Right cardiac atrium (tissue), 5 donors: Measurements from ENCODE around the gene HSF2. TPM values are rescaled to one million over a fixed set of nuclear protein-coding genes. Genes with fewer than 3 reads are reported as not detected.

Experiments used
- ATAC-seq, 2 donors: fragments of 200-7000 bp; cut with Tn5 transposase; one replicate each; pipeline versions ENCODE4 v1.8.0 to v1.9.1; 2020; ENCODE audit warnings: moderate library complexity in 2 of 2, mild to moderate bottlenecking in 1 of 2
- DNase-seq, 3 donors: peaks; one replicate each; pipeline ENCODE4 v3.0.0-alpha.2; 2020
- H3K27ac ChIP-seq: one replicate; pipeline ENCODE4 v1.5.1; 2013; ENCODE audit warnings: mild to moderate bottlenecking, low read length, control low read depth, moderate library complexity
- H3K27me3 ChIP-seq: one replicate; pipeline ENCODE4 v1.6.1; 2013; ENCODE audit not compliant: control insufficient read depth, insufficient read depth
- H3K4me1 ChIP-seq: one replicate; pipeline ENCODE4 v1.6.1; 2013; ENCODE audit warnings: low read length; ENCODE audit not compliant: control insufficient read depth, insufficient read depth
- H3K4me3 ChIP-seq: one replicate; pipeline ENCODE4 v1.5.1; 2013; ENCODE audit warnings: low read length, control low read depth
- H3K9me3 ChIP-seq: one replicate; pipeline ENCODE4 v1.6.1; 2013; ENCODE audit warnings: low read length; ENCODE audit not compliant: control insufficient read depth
- whole genome bisulfite sequencing: extraction: QIAGEN DNeasy Blood & Tissue Kit; methylation state at CpG from one replicate; pipeline ENCODE4 v1.1.7; 2013; 5-methylcytosine and 5-hydroxymethylcytosine counted together
- intact Hi-C, 4 donors: fragments of 100-400 bp; cut with DNase I; formaldehyde crosslinking; loops; one replicate each; pipeline versions ENCODE4 v1.11.0 to v1.14.0; 2022 to 2023
- polyA plus RNA-seq: library from polyadenylated mRNA; stranded (reverse); fragments of 200-250 nt; gene quantifications from one replicate; pipeline ENCODE4 v1.2.3, GENCODE V29; 2013
- total RNA-seq, 4 donors: library from RNA; stranded (reverse); fragmentation: NEBNext Ultra II Directional; extraction: Animal tissue kit (Norgen Biotek cat#: 25700); gene quantifications; one replicate each; pipeline ENCODE4 v1.2.1, GENCODE V29; 2021
- donor health status: healthy with polysubstance abuse.
- donor health status: DM: no; HTN: yes; CAD: no.
- donor health status: DM: no; HTN: no; CAD: no.
- donor health status: DM: no; HTN: yes; CAD: no; lungs with severe emphysema.
- donor health status: DM: yes; HTN: yes; CAD: no.

HSF2 gene
- total and polyA plus RNA-seq, 5 donors = 21.6 to 42.9 (median 41.6) TPM

GRCh38 chr6:122400121-122400450 is 634 bp downstream of the HSF2 start:
- H3K27me3 ChIP-seq = no peaks in the 10 kb centered on the region
- no peak for ATAC-seq
- DNase-seq = no peak
- H3K4me3 ChIP-seq = peak overlapping the region; percentile 80
- H3K4me1 ChIP-seq = no peaks in the 10 kb centered on the region
- intact Hi-C loops = no loop called here
- WGBS = under 1% methylated on average over 20 of the region's 20 CpGs
- peak overlapping the region; percentile 67 for H3K27ac ChIP-seq
- H3K9me3 ChIP-seq = no peaks in the 10 kb centered on the region

GRCh38 chr6:122400462-122401089 is 1.1 kb downstream of the HSF2 start:
- DNase-seq (no peak), ATAC-seq (no peak)
- no peaks in the 10 kb centered on the region for H3K27me3 ChIP-seq
- intact Hi-C loops = no loop called here
- no peak overlapping the region for H3K27ac ChIP-seq
- peaks cover 2% of the 10 kb centered on the region for H3K4me1 ChIP-seq
- H3K9me3 ChIP-seq = no peaks in the 10 kb centered on the region
- peak overlapping the region; percentile 80 for H3K4me3 ChIP-seq
- 40% methylated on average over 4 of the region's 4 CpGs for WGBS

- Histone ChIP-seq H3K4me3 (peak overlapping the region; percentile 80), H3K9me3 (no peaks in the 10 kb centered on the region), H3K4me1 (peaks cover 2% of the 10 kb centered on the region), H3K27me3 (no peaks in the 10 kb centered on the region), H3K27ac (no peak overlapping the region)
- no peak for DNase-seq
- ATAC-seq = no peak
- 65% methylated on average over 4 of the region's 4 CpGs for WGBS
- intact Hi-C loops = no loop called here
These were observed 1.7 kb downstream of the HSF2 start for GRCh38 chr6:122401104-122401503.

GRCh38 chr6:122404444-122404843 is 5.0 kb downstream of the HSF2 start:
- H3K9me3 ChIP-seq = no peaks in the 10 kb centered on the region
- no peak overlapping the region for H3K4me3 ChIP-seq
- 60% methylated on average over 2 of the region's 2 CpGs for WGBS
- peaks cover 2% of the 10 kb centered on the region for H3K4me1 ChIP-seq
- intact Hi-C loops = no loop called here
- no peak for ATAC-seq
- no peak overlapping the region for H3K27ac ChIP-seq
- DNase-seq = no peak
- H3K27me3 ChIP-seq = no peaks in the 10 kb centered on the region

- no peak overlapping the region for H3K4me3 ChIP-seq
- H3K27ac ChIP-seq = no peak overlapping the region
- H3K9me3 ChIP-seq = no peaks in the 10 kb centered on the region
- no peaks in the 10 kb centered on the region for H3K27me3 ChIP-seq
- intact Hi-C loops = no loop called here
- no peak for ATAC-seq
- no peak for DNase-seq
- 94% methylated on average over 1 of the region's 1 CpG for WGBS
- peaks cover 2% of the 10 kb centered on the region for H3K4me1 ChIP-seq
These were observed 6.0 kb downstream of the HSF2 start for GRCh38 chr6:122405417-122405816.

GRCh38 chr6:122406187-122406586 is 6.7 kb downstream of the HSF2 start:
- H3K27ac ChIP-seq = no peak overlapping the region
- intact Hi-C loops = no loop called here
- 92% methylated on average over 1 of the region's 1 CpG for WGBS
- H3K4me1 ChIP-seq = peaks cover 2% of the 10 kb centered on the region
- ATAC-seq = no peak
- H3K4me3 ChIP-seq = no peak overlapping the region
- H3K9me3 ChIP-seq = no peaks in the 10 kb centered on the region
- H3K27me3 ChIP-seq = no peaks in the 10 kb centered on the region
- DNase-seq = no peak

- 50% methylated on average over 4 of the region's 4 CpGs for WGBS
- Histone ChIP-seq H3K9me3 (no peaks in the 10 kb centered on the region), H3K27me3 (no peaks in the 10 kb centered on the region), H3K4me1 (peaks cover 2% of the 10 kb centered on the region), H3K27ac (no peak overlapping the region), H3K4me3 (no peak overlapping the region)
- no peak for ATAC-seq
- no peak for DNase-seq
- intact Hi-C loops = no loop called here
These were observed 8.3 kb downstream of the HSF2 start for GRCh38 chr6:122407712-122408111.

- ATAC-seq (no peak), DNase-seq (no peak)
- WGBS = 99% methylated on average over 1 of the region's 1 CpG
- intact Hi-C loops = no loop called here
- no peaks in the 10 kb centered on the region for H3K9me3 ChIP-seq
- H3K4me1 ChIP-seq = peaks cover 2% of the 10 kb centered on the region
- no peaks in the 10 kb centered on the region for H3K27me3 ChIP-seq
- H3K27ac ChIP-seq = no peak overlapping the region
- no peak overlapping the region for H3K4me3 ChIP-seq
These were observed 8.8 kb downstream of the HSF2 start for GRCh38 chr6:122408240-122408639.

- ATAC-seq (no peak), DNase-seq (no peak)
- Histone ChIP-seq H3K9me3 (no peaks in the 10 kb centered on the region), H3K4me3 (no peak overlapping the region), H3K27ac (no peak overlapping the region), H3K27me3 (no peaks in the 10 kb centered on the region), H3K4me1 (peaks cover 2% of the 10 kb centered on the region)
- intact Hi-C loops = no loop called here
- 60% methylated on average over 6 of the region's 6 CpGs for WGBS
These were observed 9.4 kb downstream of the HSF2 start for GRCh38 chr6:122408702-122409458.

GRCh38 chr6:122412001-122412400 is 12.5 kb downstream of the HSF2 start:
- intact Hi-C loops = no loop called here
- Histone ChIP-seq H3K27ac (no peak overlapping the region), H3K9me3 (no peaks in the 10 kb centered on the region), H3K4me1 (no peaks in the 10 kb centered on the region), H3K27me3 (no peaks in the 10 kb centered on the region), H3K4me3 (no peak overlapping the region)
- ATAC-seq (no peak), DNase-seq (no peak)

GRCh38 chr6:122416825-122417224 is 17.4 kb downstream of the HSF2 start:
- DNase-seq = no peak
- WGBS = 66% methylated on average over 1 of the region's 1 CpG
- Histone ChIP-seq H3K9me3 (no peaks in the 10 kb centered on the region), H3K27ac (no peak overlapping the region), H3K4me1 (no peaks in the 10 kb centered on the region), H3K27me3 (no peaks in the 10 kb centered on the region), H3K4me3 (no peak overlapping the region)
- ATAC-seq = peak; percentile 74 to 88
- intact Hi-C loops = no loop called here
